GM12865 (cell line): Measurements from ENCODE around the gene RPL10A.

Experiments
- DNase-seq: peaks from one replicate; pipeline ENCODE4 v3.0.0; 2010; ENCODE audit warnings: low read depth
- H3K4me3 ChIP-seq: 2 replicates; pipeline ENCODE4 v1.5.1; 2011; ENCODE audit warnings: mild to moderate bottlenecking, low read depth, low read length, control low read depth
- CTCF ChIP-seq: IDR thresholded peaks from 2 replicates; pipeline ENCODE4 v1.5.1; 2011; ENCODE audit warnings: low read length, control low read depth, low read depth, inconsistent platforms; ENCODE audit not compliant: insufficient read depth; ENCODE audit errors: missing control alignments

The RPL10A gene

GRCh38 chr6:35461270-35461669, 6.9 kb upstream of the RPL10A start:
- TF ChIP-seq CTCF: no peak
- DNase-seq: no peak
- H3K4me3 ChIP-seq: no peak overlapping the region

DNA sequence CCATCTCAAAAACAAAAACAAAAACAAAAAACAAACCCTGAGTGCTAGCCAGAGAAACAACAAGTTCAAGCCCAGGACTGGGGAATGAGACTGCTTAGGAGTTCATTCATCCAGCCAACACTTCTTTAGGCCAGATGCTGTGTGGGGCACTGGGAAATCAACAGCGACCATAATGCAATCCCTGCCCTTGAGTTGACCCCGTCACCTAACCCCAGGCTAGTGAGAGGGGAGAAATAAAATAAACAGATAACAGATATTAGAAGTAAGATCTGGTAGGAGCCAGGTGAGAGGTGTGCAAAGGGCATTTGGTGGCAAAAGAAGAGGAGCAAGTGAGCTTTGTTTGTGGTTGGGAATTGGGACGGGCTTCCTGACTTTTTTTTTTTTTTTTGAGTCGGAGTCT, 4.9 kb upstream of the RPL10A start:
- DNase-seq: no peak
- no peak for TF ChIP-seq CTCF
- no peak overlapping the region for H3K4me3 ChIP-seq

GRCh38 chr6:35465646-35466045, 2.6 kb upstream of the RPL10A start:
- H3K4me3 ChIP-seq: no peak overlapping the region
- TF ChIP-seq CTCF: no peak
- no peak for DNase-seq

DNA sequence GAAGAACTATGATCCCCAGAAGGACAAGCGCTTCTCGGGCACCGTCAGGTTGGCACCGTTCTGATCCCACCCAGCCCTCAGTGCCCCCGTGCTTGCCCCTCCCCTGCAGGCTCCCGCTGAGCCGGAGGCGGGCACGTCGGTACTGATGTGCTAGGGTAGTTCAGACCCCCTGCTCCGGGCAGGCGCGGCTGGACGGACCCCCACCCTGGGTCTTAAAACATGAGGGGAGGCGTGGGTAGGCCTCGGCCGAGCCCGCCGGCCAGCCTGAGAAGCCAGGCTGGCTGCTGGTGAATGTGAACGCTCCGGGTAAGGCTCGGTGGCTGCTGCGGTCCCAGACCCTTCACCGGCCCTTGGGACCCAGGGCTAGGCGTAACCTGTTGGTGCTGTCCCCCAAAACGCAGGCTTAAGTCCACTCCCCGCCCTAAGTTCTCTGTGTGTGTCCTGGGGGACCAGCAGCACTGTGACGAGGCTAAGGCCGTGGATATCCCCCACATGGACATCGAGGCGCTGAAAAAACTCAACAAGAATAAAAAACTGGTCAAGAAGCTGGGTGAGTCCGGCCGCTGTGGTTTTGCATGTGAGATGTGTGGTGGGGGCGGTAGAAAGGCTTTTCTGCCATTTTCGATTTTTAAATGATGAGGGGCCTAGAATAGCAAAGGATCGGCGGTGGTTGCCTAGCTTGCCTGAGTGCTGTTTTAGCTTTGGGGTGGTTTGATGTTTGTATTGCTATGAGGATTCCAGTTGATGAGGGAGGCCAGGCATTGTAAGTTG, 964 bp downstream of the RPL10A start:
- no peak for TF ChIP-seq CTCF
- DNase-seq: peak; percentile 39
- peak overlapping the region; percentile 89 for H3K4me3 ChIP-seq

GRCh38 chr6:35469751-35470662, 1.8 kb downstream of the RPL10A start:
- TF ChIP-seq CTCF: no peak
- DNase-seq: peak; percentile 48

GRCh38 chr6:35470663-35471120, 2.5 kb downstream of the RPL10A start:
- TF ChIP-seq CTCF: no peak
- H3K4me3 ChIP-seq: peak overlapping the region; percentile 89
- no peak for DNase-seq

More at GRCh38 chr6:35469751-35470662, 1.8 kb downstream of the RPL10A start:
- peak overlapping the region; percentile 89 for H3K4me3 ChIP-seq
